Hepatocyte (in vitro differentiated cells): Measurements from ENCODE around the gene KIRREL1. TPM values are rescaled to one million over a fixed set of nuclear protein-coding genes. Genes with fewer than 3 reads are reported as not detected.

Source experiments
- DNase-seq: peaks from one replicate; pipeline ENCODE4 v3.0.0-alpha.2; 2016; ENCODE audit warnings: low spot score
- H2AFZ ChIP-seq: fragments of 200-600 bp; sonication (generic); 2 replicates; pipeline ENCODE4 v1.6.0; 2016; ENCODE audit warnings: antibody characterized with exemption, mild to moderate bottlenecking
- H3K27ac ChIP-seq: fragments of 200-600 bp; sonication (generic); 2 replicates; pipeline ENCODE4 v1.5.1; 2016; ENCODE audit warnings: mild to moderate bottlenecking
- H3K27me3 ChIP-seq: fragments of 200-600 bp; sonication (generic); 2 replicates; pipeline ENCODE4 v1.6.1; 2016
- H3K36me3 ChIP-seq: fragments of 200-600 bp; sonication (generic); replicated peaks from 2 replicates; pipeline ENCODE4 v1.5.1; 2016; ENCODE audit warnings: low read depth; ENCODE audit not compliant: insufficient read depth
- H3K4me1 ChIP-seq: fragments of 200-600 bp; sonication (generic); 2 replicates; pipeline ENCODE4 v1.5.1; 2016; ENCODE audit warnings: mild to moderate bottlenecking, moderate library complexity; ENCODE audit not compliant: insufficient read depth
- H3K4me2 ChIP-seq: fragments of 200-600 bp; sonication (generic); 2 replicates; pipeline ENCODE4 v1.6.0; 2016
- H3K4me3 ChIP-seq: fragments of 200-600 bp; sonication (generic); 2 replicates; pipeline ENCODE4 v1.5.1; 2016; ENCODE audit warnings: mild to moderate bottlenecking
- H3K79me2 ChIP-seq: fragments of 200-600 bp; sonication (generic); 2 replicates; pipeline ENCODE4 v1.6.0; 2017; ENCODE audit warnings: mild to moderate bottlenecking
- H3K9me2 ChIP-seq: fragments of 200-600 bp; sonication (generic); replicated peaks from 2 replicates; pipeline ENCODE4 v1.6.0; 2017; ENCODE audit warnings: mild to moderate bottlenecking; ENCODE audit not compliant: insufficient read depth
- H3K9me3 ChIP-seq: fragments of 200-600 bp; sonication (generic); 2 replicates; pipeline ENCODE4 v1.5.1; 2016; ENCODE audit warnings: low read depth, mild to moderate bottlenecking
- H4K20me1 ChIP-seq: fragments of 200-600 bp; sonication (generic); 2 replicates; pipeline ENCODE4 v1.6.0; 2016; ENCODE audit warnings: mild to moderate bottlenecking; ENCODE audit not compliant: insufficient read depth, poor library complexity, severe bottlenecking
- CTCF ChIP-seq: fragments of 200-600 bp; sonication (generic); IDR thresholded peaks from 2 replicates; pipeline ENCODE4 v1.5.1; 2016; ENCODE audit warnings: antibody characterized with exemption, mild to moderate bottlenecking; ENCODE audit not compliant: poor library complexity
- EZH2 ChIP-seq: fragments of 200-600 bp; sonication (generic); IDR thresholded peaks from 2 replicates; pipeline ENCODE4 v1.6.1; 2016; ENCODE audit warnings: antibody characterized with exemption, mild to moderate bottlenecking, borderline replicate concordance
- EZH2phosphoT487 ChIP-seq: fragments of 200-600 bp; sonication (generic); IDR thresholded peaks from one replicate; pipeline ENCODE4 v1.6.1; 2018; ENCODE audit warnings: antibody characterized with exemption, mild to moderate bottlenecking, low read depth, moderate library complexity; ENCODE audit not compliant: unreplicated experiment, severe bottlenecking
- WGBS: methylation state at CpG from one replicate; pipeline ENCODE4 v1.1.6; 2016; ENCODE audit warnings: low lambda C conversion rate; ENCODE audit errors: missing lambda C conversion rate; 5-methylcytosine and 5-hydroxymethylcytosine counted together
- polyA plus RNA-seq: library from polyadenylated mRNA; unstranded; fragments of >200 nt; fragmentation: Nextera tagmentation; extraction: Ambion mirVana; gene quantifications from 2 replicates; pipeline ENCODE4 v1.2.1, GENCODE V29; 2016
- total RNA-seq: library from RNA; depleted of rRNA; stranded (reverse); fragments of >200 nt; gene quantifications from 2 replicates; pipeline ENCODE4 v1.2.3, GENCODE V29; 2014

KIRREL1 gene
- total and polyA plus RNA-seq, 2 experiments from 2014 or later: 20.4 to 47.1 TPM

DNA sequence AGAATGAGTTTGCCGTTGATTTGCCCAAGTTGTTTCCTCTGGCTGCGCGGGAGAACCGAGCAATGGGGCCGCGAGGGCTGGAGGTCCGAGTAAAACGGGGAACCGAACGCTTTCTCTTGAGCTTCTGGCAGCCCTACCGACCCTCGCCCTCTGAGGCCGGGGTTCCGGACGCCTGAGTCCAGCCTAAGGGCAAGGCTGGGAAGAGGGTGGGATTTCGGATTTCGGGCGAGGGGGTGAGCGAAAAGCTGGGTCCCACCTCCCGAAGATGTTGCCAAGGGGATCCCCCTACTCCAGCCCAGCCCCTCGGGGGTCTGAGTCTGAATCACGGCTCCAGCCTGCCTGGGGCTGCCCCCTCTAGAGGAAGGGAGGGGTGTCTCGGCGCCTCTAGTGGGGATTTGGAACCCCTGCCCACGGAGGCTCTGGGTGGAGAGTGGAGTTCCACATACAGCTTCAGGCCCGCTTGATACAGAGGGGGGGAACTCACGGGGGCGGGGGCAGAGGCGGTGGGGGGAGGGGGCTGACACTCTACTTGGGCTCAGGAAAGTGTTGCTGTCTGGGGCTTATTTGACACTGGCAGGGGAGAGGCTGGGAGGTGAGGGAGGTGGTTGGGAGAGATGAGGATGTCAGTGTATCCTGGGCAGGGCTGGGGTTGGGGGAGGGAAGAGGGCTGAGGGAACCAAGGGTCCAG, 617 bp downstream of the KIRREL1 start:
- H4K20me1 ChIP-seq: peaks cover 15% of the 10 kb centered on the region
- H3K27me3 ChIP-seq: peaks cover 6% of the 10 kb centered on the region

DNA sequence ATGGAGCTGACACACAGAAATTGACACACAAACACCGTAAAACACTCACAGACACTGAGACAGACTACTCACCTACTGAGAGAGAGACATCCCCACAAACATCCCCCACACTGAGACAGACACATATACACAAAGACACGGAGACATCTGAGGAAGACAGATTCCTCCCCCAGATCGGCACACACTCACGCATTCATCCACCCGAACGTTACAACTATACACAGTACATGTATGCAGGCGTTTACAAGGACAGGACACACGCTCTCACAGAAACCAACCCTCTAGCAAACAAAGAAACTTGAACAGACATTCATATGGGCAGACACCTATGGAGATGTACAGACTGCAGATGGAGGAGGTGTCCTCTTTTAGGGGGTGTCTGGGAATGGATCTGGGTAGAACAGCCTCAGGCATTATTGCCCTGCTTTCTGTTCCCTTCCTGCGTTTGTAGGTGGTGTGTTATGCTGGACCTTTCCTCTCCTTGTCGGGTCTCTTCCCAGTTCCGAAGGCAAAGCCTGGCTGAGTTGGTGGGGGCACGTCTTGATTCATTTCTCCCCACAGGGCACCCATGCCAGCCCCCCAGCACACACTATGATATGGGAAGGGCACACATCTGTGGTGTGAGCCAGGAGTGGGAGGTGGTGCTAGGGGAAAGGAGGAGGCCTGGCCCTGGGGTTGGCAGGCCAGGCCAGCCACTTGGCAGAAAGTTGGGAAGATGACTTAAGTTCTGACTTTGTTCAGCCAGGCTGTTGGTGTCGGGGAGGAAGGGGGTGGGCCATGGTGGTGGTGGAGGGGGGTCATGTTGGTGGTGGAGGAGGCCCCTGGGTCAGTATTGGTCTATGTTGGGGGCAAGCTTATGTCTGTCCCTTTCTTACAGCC, 1.5 kb downstream of the KIRREL1 start:
- no peak overlapping the region for H2AFZ ChIP-seq
- peak overlapping the region; percentile 23 for H3K4me3 ChIP-seq
- TF ChIP-seq CTCF (no peak), EZH2phosphoT487 (no peak), EZH2 (no peak)
- 33% methylated on average over 13 of the region's 13 CpGs for WGBS
- DNase-seq: no peak
- peak overlapping the region; percentile 88 for H3K4me2 ChIP-seq
- H3K79me2 ChIP-seq: peaks cover 72% of the 10 kb centered on the region
- no peaks in the 10 kb centered on the region for H3K9me3 ChIP-seq
- no peaks in the 10 kb centered on the region for H3K36me3 ChIP-seq
- H3K9me2 ChIP-seq: no peaks in the 10 kb centered on the region
- H3K27me3 ChIP-seq: no peaks in the 10 kb centered on the region
- peaks cover 10% of the 10 kb centered on the region for H3K4me1 ChIP-seq
- H3K27ac ChIP-seq: peak overlapping the region; percentile 97
- peaks cover 18% of the 10 kb centered on the region for H4K20me1 ChIP-seq

More for the DNA sequence above, 617 bp downstream of the KIRREL1 start:
- no peaks in the 10 kb centered on the region for H3K9me3 ChIP-seq
- H3K27ac ChIP-seq: peak overlapping the region; percentile 97
- peak overlapping the region; percentile 99 for H2AFZ ChIP-seq
- peak overlapping the region; percentile 100 for H3K4me3 ChIP-seq
- peaks cover 10% of the 10 kb centered on the region for H3K4me1 ChIP-seq
- no peaks in the 10 kb centered on the region for H3K36me3 ChIP-seq
- 0% methylated on average over 17 of the region's 29 CpGs for WGBS
- H3K79me2 ChIP-seq: peaks cover 63% of the 10 kb centered on the region
- H3K9me2 ChIP-seq: no peaks in the 10 kb centered on the region
- peak; percentile 55 for DNase-seq
- TF ChIP-seq CTCF: peak; percentile 29
- TF ChIP-seq EZH2: no peak
- TF ChIP-seq EZH2phosphoT487: no peak
- peak overlapping the region; percentile 88 for H3K4me2 ChIP-seq

DNA sequence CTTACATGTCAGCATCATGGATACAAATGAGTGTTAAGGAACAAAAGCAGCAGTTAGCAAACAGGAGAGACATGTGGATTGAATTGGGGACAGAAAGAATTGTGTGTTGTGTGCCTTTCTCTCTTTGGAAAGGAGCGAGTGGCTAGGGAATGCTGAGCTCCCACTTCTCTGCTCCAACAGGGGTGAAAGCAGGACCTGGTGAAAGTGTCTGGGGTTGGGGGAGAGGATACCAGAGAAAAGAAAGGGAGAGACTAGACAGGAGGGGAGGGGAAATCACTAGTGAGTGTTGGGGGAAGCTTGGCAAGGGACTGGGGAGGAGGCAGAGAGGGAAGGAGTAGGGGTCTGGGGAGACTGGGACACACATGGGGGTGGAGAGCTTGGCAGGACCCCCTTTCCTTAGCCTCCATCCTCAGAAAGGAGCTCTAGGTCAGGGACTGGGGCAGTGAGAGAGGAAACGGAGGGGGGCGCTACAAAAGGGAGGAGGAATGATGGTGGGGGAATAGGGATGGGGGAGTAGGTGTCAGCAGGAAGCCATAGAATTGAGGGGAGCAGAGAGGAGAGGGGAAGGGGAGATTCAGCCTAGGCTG, 2.2 kb downstream of the KIRREL1 start:
- Histone ChIP-seq H2AFZ (no peak overlapping the region), H3K4me2 (peak overlapping the region; percentile 88), H3K27me3 (no peaks in the 10 kb centered on the region), H3K4me3 (no peak overlapping the region), H3K9me2 (no peaks in the 10 kb centered on the region), H3K79me2 (peaks cover 79% of the 10 kb centered on the region), H3K9me3 (no peaks in the 10 kb centered on the region), H3K27ac (peak overlapping the region; percentile 97), H3K4me1 (peaks cover 10% of the 10 kb centered on the region), H4K20me1 (peaks cover 21% of the 10 kb centered on the region), H3K36me3 (no peaks in the 10 kb centered on the region)
- DNase-seq: no peak
- WGBS: 55% methylated on average over 3 of the region's 3 CpGs
- no peak for TF ChIP-seq EZH2
